ENCODE data around the gene PPIL1.
"Not testable (repeated sequence)": the region's sequence is repeated elsewhere in the genome, so short reads cannot be mapped to it uniquely, and the experiment has no call there.

The PPIL1 gene

DNA sequence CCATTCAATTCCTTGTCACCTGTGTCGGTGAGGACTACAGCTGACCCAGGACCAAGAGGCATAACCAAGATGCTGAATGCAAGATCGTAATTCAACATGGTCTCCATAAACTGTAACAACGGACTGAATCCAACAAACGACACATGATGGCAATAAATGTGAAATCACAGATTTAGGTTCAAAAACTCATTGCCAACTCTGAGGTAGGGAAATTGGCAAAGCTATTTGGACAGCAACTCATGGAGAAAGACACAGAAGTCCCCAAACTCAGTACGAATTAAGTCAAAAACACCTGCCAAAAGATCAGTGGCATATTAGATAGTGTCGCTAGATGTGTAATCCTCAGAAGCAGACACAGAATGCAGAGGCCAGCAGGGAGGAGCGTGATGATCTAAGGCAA lies 60.4 kb downstream of the PPIL1 start:
- Histone ChIP-seq H4K20me1 (ENCODE audit: insufficient read depth) (no peaks in the 10 kb centered on the region), H3K27ac (no peak overlapping the region), H3K79me2 (ENCODE audit: insufficient read depth, low read depth) (no peaks in the 10 kb centered on the region), H3K9ac (no peak overlapping the region), H3K4me1 (ENCODE audit: low read depth, poor library complexity, severe bottlenecking) (peaks cover 8% of the 10 kb centered on the region), H3K4me3 (IDR thresholded peaks at IDR 0.05; ENCODE audit: insufficient read depth, low read depth, low read length) (no peak overlapping the region), H3K27me3 (ENCODE audit: insufficient read depth, low read depth) (no peaks in the 10 kb centered on the region), H3K4me2 (no peak overlapping the region), H2AFZ (ENCODE audit: low read depth) (no peak overlapping the region), H3K36me3 (ENCODE audit: insufficient read depth) (no peaks in the 10 kb centered on the region)
- TF ChIP-seq, protein P1, sequence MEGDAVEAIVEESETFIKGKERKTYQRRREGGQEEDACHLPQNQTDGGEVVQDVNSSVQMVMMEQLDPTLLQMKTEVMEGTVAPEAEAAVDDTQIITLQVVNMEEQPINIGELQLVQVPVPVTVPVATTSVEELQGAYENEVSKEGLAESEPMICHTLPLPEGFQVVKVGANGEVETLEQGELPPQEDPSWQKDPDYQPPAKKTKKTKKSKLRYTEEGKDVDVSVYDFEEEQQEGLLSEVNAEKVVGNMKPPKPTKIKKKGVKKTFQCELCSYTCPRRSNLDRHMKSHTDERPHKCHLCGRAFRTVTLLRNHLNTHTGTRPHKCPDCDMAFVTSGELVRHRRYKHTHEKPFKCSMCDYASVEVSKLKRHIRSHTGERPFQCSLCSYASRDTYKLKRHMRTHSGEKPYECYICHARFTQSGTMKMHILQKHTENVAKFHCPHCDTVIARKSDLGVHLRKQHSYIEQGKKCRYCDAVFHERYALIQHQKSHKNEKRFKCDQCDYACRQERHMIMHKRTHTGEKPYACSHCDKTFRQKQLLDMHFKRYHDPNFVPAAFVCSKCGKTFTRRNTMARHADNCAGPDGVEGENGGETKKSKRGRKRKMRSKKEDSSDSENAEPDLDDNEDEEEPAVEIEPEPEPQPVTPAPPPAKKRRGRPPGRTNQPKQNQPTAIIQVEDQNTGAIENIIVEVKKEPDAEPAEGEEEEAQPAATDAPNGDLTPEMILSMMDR (conservative IDR thresholded peaks at IDR 0.05; ENCODE audit: low read depth, low read length), result no peak

DNA sequence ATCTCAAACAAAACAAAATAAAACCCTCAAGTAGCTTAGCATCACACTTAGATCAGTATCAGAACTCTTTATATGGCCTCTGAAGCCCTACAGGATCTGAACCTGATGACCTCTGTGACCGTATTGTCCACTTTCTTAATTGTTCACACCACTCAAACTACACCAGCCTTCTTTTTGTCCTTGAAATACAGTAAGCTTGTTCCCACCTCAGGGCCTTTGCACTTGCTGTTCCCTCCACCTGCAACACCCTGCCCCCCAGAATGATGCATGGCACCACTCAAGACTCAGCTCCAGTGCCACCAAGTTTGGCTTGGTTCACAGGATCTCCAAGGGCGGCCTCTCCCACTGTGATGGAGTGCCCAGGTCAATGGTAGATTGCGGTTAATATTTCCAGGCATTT lies 61.1 kb downstream of the PPIL1 start:
- peaks cover 8% of the 10 kb centered on the region for H3K4me1 ChIP-seq (ENCODE audit: low read depth, poor library complexity, severe bottlenecking)
- H3K36me3 ChIP-seq (ENCODE audit: insufficient read depth), result no peaks in the 10 kb centered on the region
- no peak overlapping the region for H3K4me3 ChIP-seq (IDR thresholded peaks at IDR 0.05; ENCODE audit: insufficient read depth, low read depth, low read length)
- TF ChIP-seq, protein P1 (conservative IDR thresholded peaks at IDR 0.05; ENCODE audit: low read depth, low read length), result no peak
- H3K27ac ChIP-seq, result no peak overlapping the region
- no peak overlapping the region for H2AFZ ChIP-seq (ENCODE audit: low read depth)
- H4K20me1 ChIP-seq (ENCODE audit: insufficient read depth), result no peaks in the 10 kb centered on the region
- H3K79me2 ChIP-seq (ENCODE audit: insufficient read depth, low read depth), result no peaks in the 10 kb centered on the region
- no peak overlapping the region for H3K9ac ChIP-seq
- no peak overlapping the region for H3K4me2 ChIP-seq
- no peaks in the 10 kb centered on the region for H3K27me3 ChIP-seq (ENCODE audit: insufficient read depth, low read depth)

DNA sequence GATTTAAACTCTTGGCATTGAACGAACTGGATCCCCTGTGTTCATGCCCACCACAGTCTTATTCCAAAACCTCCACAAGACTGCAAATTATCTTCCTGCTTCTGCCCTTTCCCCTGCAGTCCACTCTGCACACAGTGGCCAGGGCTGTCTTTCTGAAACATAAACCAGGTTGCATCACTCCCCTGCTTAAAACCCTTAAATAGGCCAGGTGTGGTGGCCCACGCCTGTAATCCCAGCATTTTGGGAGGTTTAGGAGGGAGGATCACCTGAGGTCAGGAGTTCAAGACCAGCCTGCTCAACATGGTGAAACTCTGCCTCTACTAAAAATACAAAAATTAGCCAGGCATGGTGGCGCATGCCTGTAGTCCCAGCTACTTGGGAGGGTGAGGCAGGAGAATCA lies 61.6 kb downstream of the PPIL1 start:
- H3K27ac ChIP-seq; H3K4me3 ChIP-seq (IDR thresholded peaks at IDR 0.05; ENCODE audit: insufficient read depth, low read depth, low read length); H3K4me1 ChIP-seq (ENCODE audit: low read depth, poor library complexity, severe bottlenecking); H3K27me3 ChIP-seq (ENCODE audit: insufficient read depth, low read depth); H3K36me3 ChIP-seq (ENCODE audit: insufficient read depth); H3K79me2 ChIP-seq (ENCODE audit: insufficient read depth, low read depth); H2AFZ ChIP-seq (ENCODE audit: low read depth); H4K20me1 ChIP-seq (ENCODE audit: insufficient read depth); H3K4me2 ChIP-seq; H3K9ac ChIP-seq: not testable (repeated sequence)

DNA sequence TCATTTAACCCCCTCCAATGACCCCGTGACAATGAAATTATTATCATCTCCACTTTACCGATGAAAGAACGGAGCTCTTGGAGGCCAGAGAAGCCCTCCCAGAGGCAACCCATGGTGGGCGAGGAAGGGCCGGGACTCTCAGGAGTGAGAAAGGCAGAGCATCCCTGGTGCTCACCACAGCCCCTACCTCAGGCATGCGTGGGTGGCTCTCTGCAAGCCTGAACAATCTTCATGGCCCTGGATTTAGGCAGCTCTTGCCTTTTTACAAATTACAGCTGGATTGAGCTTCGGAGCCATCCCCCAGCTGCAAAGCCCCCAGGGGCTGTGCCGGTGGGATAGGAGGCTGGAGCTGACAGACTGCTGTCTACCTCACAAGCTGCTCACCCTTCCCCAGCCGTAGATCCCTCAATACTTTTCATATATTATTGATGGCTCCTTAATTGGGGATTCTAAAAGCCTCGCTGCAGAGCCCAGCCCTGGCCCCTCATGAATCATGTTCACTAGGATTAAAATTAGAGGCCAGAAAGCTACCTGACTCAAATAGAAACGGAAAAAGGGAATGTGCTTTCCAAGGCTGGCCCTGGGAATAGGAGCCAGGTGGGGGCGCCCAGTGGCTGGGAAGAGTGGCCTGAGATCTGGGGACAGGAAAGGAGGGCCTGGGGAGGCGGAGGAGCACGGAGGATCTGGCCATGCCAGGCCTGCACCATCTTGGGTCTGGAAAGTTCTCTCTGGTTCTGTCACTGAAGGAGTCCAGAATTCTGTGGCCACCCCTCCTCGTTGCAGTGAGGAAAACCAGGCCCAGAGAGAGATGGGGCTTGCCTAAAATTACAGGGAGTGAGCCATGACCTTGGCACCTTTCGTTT lies 64.4 kb downstream of the PPIL1 start:
- no peaks in the 10 kb centered on the region for H3K4me1 ChIP-seq (ENCODE audit: low read depth, poor library complexity, severe bottlenecking)
- H3K27me3 ChIP-seq (ENCODE audit: insufficient read depth, low read depth), result no peaks in the 10 kb centered on the region
- H3K9ac ChIP-seq, result no peak overlapping the region
- no peak overlapping the region for H3K4me3 ChIP-seq (IDR thresholded peaks at IDR 0.05; ENCODE audit: insufficient read depth, low read depth, low read length)
- no peaks in the 10 kb centered on the region for H3K79me2 ChIP-seq (ENCODE audit: insufficient read depth, low read depth)
- H3K27ac ChIP-seq, result no peak overlapping the region
- H3K4me2 ChIP-seq, result no peak overlapping the region
- H4K20me1 ChIP-seq (ENCODE audit: insufficient read depth), result no peaks in the 10 kb centered on the region
- no peaks in the 10 kb centered on the region for H3K36me3 ChIP-seq (ENCODE audit: insufficient read depth)
- TF ChIP-seq, protein P1 (conservative IDR thresholded peaks at IDR 0.05; ENCODE audit: low read depth, low read length), result no peak
- H2AFZ ChIP-seq (ENCODE audit: low read depth), result no peak overlapping the region

DNA sequence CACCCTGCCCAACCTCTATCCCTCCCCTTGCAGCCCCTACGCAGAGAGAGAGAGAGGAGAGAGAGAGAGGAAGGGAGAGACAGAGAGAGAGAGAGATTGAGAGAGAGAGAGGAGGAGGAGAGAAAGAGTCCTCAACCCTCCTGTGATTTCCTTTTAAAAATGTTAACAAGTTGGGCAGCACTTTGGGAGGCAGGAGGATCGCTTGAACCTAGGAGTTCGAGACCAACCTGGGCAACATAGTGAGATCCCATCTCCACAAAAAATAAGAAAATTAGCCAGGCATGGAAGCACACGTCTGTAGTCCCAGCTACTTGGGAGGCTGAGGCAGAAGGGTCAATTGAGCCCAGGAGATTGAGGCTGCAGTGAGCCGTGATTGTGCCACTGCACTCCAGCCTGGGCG lies 65.4 kb downstream of the PPIL1 start:
- no peak overlapping the region for H2AFZ ChIP-seq (ENCODE audit: low read depth)
- no peaks in the 10 kb centered on the region for H3K27me3 ChIP-seq (ENCODE audit: insufficient read depth, low read depth)
- H3K36me3 ChIP-seq (ENCODE audit: insufficient read depth), result no peaks in the 10 kb centered on the region
- no peaks in the 10 kb centered on the region for H4K20me1 ChIP-seq (ENCODE audit: insufficient read depth)
- H3K9ac ChIP-seq, result no peak overlapping the region
- no peaks in the 10 kb centered on the region for H3K4me1 ChIP-seq (ENCODE audit: low read depth, poor library complexity, severe bottlenecking)
- H3K4me2 ChIP-seq, result no peak overlapping the region
- TF ChIP-seq, protein P1 (conservative IDR thresholded peaks at IDR 0.05; ENCODE audit: low read depth, low read length), result no peak
- H3K79me2 ChIP-seq (ENCODE audit: insufficient read depth, low read depth), result no peaks in the 10 kb centered on the region
- H3K4me3 ChIP-seq (IDR thresholded peaks at IDR 0.05; ENCODE audit: insufficient read depth, low read depth, low read length), result no peak overlapping the region
- H3K27ac ChIP-seq, result no peak overlapping the region
